Activated B cell treated with CpG ODN at 0.5 μM for 24 hours (primary cell): Measurements from ENCODE around the gene ADCY10. TPM values are rescaled to one million over a fixed set of nuclear protein-coding genes. Genes with fewer than 3 reads are reported as not detected.

ENCODE experiments used
- ATAC-seq: fragments of 200-7000 bp; cut with Tn5 transposase; one replicate; pipeline ENCODE4 v1.10.0; 2021; ENCODE audit warnings: low read depth, mild to moderate bottlenecking, moderate library complexity
- CTCF ChIA-PET: fragments of 350-600 bp; sonication (Branson Sonifier 250); formaldehyde crosslinking; loops from one replicate; lab custom pipeline; 2021; ENCODE audit warnings: antibody characterized with exemption; lab: Charles Lee
- POLR2A ChIA-PET: fragments of 350-600 bp; sonication (Branson Sonifier 250); formaldehyde crosslinking; loops from one replicate; lab custom pipeline; 2021; ENCODE audit warnings: antibody characterized with exemption; lab: Charles Lee
- DNase-seq: peaks from one replicate; pipeline ENCODE4 v3.0.0; 2022
- H3K27ac Mint-ChIP-seq: one replicate; pipeline ENCODE4 v1.8.0; 2020; ENCODE audit warnings: mixed read lengths
- H3K27me3 Mint-ChIP-seq: one replicate; pipeline ENCODE4 v1.8.0; 2021; ENCODE audit warnings: mixed read lengths
- H3K36me3 Mint-ChIP-seq: one replicate; pipeline ENCODE4 v1.8.0; 2021; ENCODE audit warnings: low read depth, mixed read lengths
- H3K4me1 Mint-ChIP-seq: one replicate; pipeline ENCODE4 v1.8.0; 2021; ENCODE audit warnings: mixed read lengths
- H3K4me3 Mint-ChIP-seq: one replicate; pipeline ENCODE4 v1.8.0; 2020; ENCODE audit warnings: mild to moderate bottlenecking, mixed read lengths
- H3K9me3 Mint-ChIP-seq: one replicate; pipeline ENCODE4 v1.8.0; 2020; ENCODE audit warnings: mixed read lengths
- CTCF ChIP-seq: fragments of 200-600 bp; IDR thresholded peaks from one replicate; pipeline ENCODE4 v1.8.0; 2022; ENCODE audit warnings: antibody characterized with exemption, mild to moderate bottlenecking
- intact Hi-C: fragments of 100-400 bp; cut with micrococcal nuclease; formaldehyde crosslinking; loops from one replicate; pipeline ENCODE4 v1.15.1; 2024
- total RNA-seq: library from RNA; stranded (reverse); gene quantifications from 2 replicates; pipeline ENCODE4 v1.2.3, GENCODE V29; 2022

The ADCY10 gene
- total RNA-seq, 1 donor from 2014 or later = 0.20 TPM

GRCh38 chr1:167937709-167938010 is 23.7 kb upstream of the ADCY10 start:
- Mint-ChIP-seq H3K4me3 (peak overlapping the region; percentile 88), H3K36me3 (peaks cover 13% of the 10 kb centered on the region), H3K9me3 (no peaks in the 10 kb centered on the region), H3K27me3 (no peaks in the 10 kb centered on the region), H3K27ac (peak overlapping the region; percentile 100), H3K4me1 (peaks cover 34% of the 10 kb centered on the region)
- ChIA-PET POLR2A (interaction anchor here (0.6 to 2.8 kb wide), 7 partner anchors 20 to 718 kb away, joined by 4 to 21 read pairs (median 9); partner anchors contain the start of genes POU2F1 and SFT2D2), CTCF (interaction anchor here (1.8 kb wide), 1 partner anchor 145 kb away, joined by 6 read pairs; no protein-coding TSS in a partner anchor)
- TF ChIP-seq CTCF = no peak
- DNase-seq = no peak
- no peak for ATAC-seq
- intact Hi-C loops = loop anchor here (1.0 to 10.0 kb wide), 13 partner anchors 135 to 1955 kb away; partner anchors contain the start of genes ATP1B1, CREG1, FAM78B and GPR161

GRCh38 chr1:167936930-167937708 is 23.2 kb upstream of the ADCY10 start, which contains the start of gene MPC2:
MPC2 (minus strand) TSS chr1:167937072; CDS start chr1:167935841, 1,231 bp downstream.
- CTCF ChIA-PET = interaction anchor here (1.4 to 1.8 kb wide), 2 partner anchors 9 to 145 kb away, joined by 3 to 6 read pairs; no protein-coding TSS in a partner anchor
- POLR2A ChIA-PET = interaction anchor here (0.6 to 2.8 kb wide), 11 partner anchors 8 to 1858 kb away, joined by 4 to 21 read pairs (median 7); partner anchors contain the start of genes METTL18, POU2F1 and SFT2D2
- TF ChIP-seq CTCF = no peak

GRCh38 chr1:167936068-167936929 is 22.4 kb upstream of the ADCY10 start, which contains the start of gene DCAF6:
DCAF6 (plus strand) TSS chr1:167936683; CDS start chr1:167936912, 229 bp downstream.
- Mint-ChIP-seq H3K9me3 (no peaks in the 10 kb centered on the region), H3K4me1 (peaks cover 35% of the 10 kb centered on the region), H3K27ac (peak within 1 kb of the TSS; percentile 100), H3K27me3 (no peaks in the 10 kb centered on the region), H3K4me3 (peak within 1 kb of the TSS; percentile 88), H3K36me3 (peaks cover 13% of the 10 kb centered on the region)
- TF ChIP-seq CTCF = no peak
- CTCF ChIA-PET = interaction anchor here (1.4 to 1.8 kb wide), 2 partner anchors 8 to 146 kb away, joined by 3 to 6 read pairs; no protein-coding TSS in a partner anchor
- peak; percentile 79 for ATAC-seq
- intact Hi-C loops = loop anchor here (1.0 to 10.0 kb wide), 18 partner anchors 133 to 1957 kb away; partner anchors contain the start of genes ATP1B1, CREG1, FAM78B and GPR161
- DNase-seq = peak; percentile 92
- POLR2A ChIA-PET = interaction anchor here (0.6 to 2.8 kb wide), 20 partner anchors 9 to 1858 kb away, joined by 3 to 21 read pairs (median 4); partner anchors contain the start of genes ADCY10, METTL18, MPZL1 and POGK

More at GRCh38 chr1:167936930-167937708, 23.2 kb upstream of the ADCY10 start, which contains the start of gene MPC2:
- intact Hi-C loops = loop anchor here (1.0 to 10.0 kb wide), 19 partner anchors 134 to 1956 kb away; partner anchors contain the start of genes ATP1B1, CREG1, FAM78B and GPR161
- H3K36me3 Mint-ChIP-seq = peaks cover 13% of the 10 kb centered on the region
- H3K27me3 Mint-ChIP-seq = no peaks in the 10 kb centered on the region
- peak within 1 kb of the TSS; percentile 88 for H3K4me3 Mint-ChIP-seq
- DNase-seq = no peak
- peaks cover 35% of the 10 kb centered on the region for H3K4me1 Mint-ChIP-seq
- H3K27ac Mint-ChIP-seq = peak within 1 kb of the TSS; percentile 100
- H3K9me3 Mint-ChIP-seq = no peaks in the 10 kb centered on the region
- peak; percentile 20 for ATAC-seq

- Mint-ChIP-seq H3K4me1 (peaks cover 35% of the 10 kb centered on the region), H3K9me3 (no peaks in the 10 kb centered on the region), H3K27ac (peak overlapping the region; percentile 100), H3K4me3 (peak overlapping the region; percentile 88), H3K36me3 (peaks cover 13% of the 10 kb centered on the region), H3K27me3 (no peaks in the 10 kb centered on the region)
- POLR2A ChIA-PET = interaction anchor here (0.6 to 2.8 kb wide), 20 partner anchors 8 to 1859 kb away, joined by 3 to 21 read pairs (median 4); partner anchors contain the start of genes ADCY10, BLZF1, METTL18 and MPZL1
- CTCF ChIA-PET = interaction anchor here (1.4 kb wide), 1 partner anchor 7 kb away, joined by 3 read pairs; no protein-coding TSS in a partner anchor
- DNase-seq (peak; percentile 33), ATAC-seq (no peak)
- intact Hi-C loops = loop anchor here (1.0 to 10.0 kb wide), 18 partner anchors 133 to 1957 kb away; partner anchors contain the start of genes ATP1B1, CREG1, FAM78B and GPR161
- no peak for TF ChIP-seq CTCF
Measured at GRCh38 chr1:167935216-167936067, 21.5 kb upstream of the ADCY10 start.
